ENCODE measurements around the gene ADPRH.
"Not testable (repeated sequence)": the region's sequence is repeated elsewhere in the genome, so short reads cannot be mapped to it uniquely, and the experiment has no call there.

Gene ADPRH

DNA sequence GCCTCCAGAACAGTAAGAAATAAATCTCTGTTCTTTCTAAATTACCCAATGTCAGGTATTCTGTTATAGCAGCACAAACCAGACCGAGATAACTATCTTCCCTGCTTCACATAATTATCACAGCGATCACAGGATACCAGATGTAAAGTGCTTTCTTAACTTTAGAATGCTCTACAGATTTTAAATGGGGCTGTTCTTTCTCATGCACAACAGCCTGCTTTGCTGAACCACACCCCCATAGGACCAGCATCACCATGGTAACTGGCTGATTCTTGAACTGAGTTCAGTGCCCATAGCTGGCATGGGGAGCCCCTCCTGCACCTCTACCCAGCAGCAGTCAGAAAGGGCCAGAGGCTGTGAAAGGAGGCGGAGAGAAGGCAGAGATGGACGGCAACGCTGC is 27.7 kb upstream of the ADPRH start:
- Histone ChIP-seq H3K27me3 (ENCODE audit: insufficient read depth, low read length) (peaks cover 3% of the 10 kb centered on the region), H3K36me3 (ENCODE audit: insufficient read depth, low read length) (no peaks in the 10 kb centered on the region), H3K9me3 (ENCODE audit: low read length) (no peaks in the 10 kb centered on the region), H3K4me3 (ENCODE audit: low read length) (no peak overlapping the region), H2AFZ (ENCODE audit: low read depth, low read length) (no peak overlapping the region), H3K4me1 (ENCODE audit: insufficient read depth, low read length) (no peaks in the 10 kb centered on the region)

DNA sequence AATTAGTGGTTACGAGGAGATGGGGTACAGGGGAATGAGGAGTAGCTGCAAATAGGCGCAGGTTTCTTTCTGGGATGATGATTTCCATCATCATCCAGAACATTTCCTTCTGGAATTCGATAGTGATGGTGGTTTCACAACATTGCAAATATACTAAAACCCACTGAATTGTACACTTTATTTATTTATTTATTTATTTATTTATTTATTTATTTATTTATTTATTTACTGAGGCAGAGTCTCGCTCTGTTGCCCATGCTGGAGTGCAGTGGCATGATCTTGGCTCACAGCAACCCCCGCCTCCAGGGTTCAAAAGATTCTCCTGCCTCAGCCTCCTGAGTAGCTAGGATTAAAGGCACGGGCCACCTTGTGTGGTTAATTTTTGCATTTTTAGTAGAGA is 26.4 kb upstream of the ADPRH start:
- H2AFZ ChIP-seq (ENCODE audit: low read depth, low read length); H3K36me3 ChIP-seq (ENCODE audit: insufficient read depth, low read length); H3K4me1 ChIP-seq (ENCODE audit: insufficient read depth, low read length); H3K9me3 ChIP-seq (ENCODE audit: low read length); H3K27me3 ChIP-seq (ENCODE audit: insufficient read depth, low read length); H3K4me3 ChIP-seq (ENCODE audit: low read length): not testable (repeated sequence)

DNA sequence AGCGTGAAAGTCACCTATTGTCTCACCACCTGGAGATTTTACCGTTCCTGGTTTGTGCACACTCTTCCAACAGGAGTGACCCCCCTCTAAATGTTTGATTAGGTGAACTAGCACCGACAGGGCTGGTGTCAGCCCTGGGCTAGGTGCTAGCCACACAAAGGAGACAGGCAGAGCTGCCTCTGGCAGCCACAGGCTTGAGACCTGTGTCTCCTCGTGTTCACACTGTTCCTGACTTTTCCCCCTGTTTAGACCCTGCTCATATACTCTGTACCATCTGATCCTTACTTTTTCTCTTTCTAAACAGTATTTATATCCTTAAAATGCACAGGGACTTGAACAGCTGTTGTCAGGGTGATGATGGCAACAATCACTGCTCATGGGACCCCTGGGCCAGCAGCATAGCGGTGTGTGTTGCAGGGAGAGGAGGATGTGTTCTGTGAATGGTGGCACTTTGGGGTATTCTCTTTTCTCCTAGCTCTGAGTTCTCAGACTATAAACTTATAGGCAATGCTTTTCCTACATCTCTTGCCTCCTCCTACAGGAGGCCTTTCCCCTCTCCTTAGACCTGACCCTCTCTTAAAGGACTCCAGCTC is 25.4 kb upstream of the ADPRH start:
- no peak overlapping the region for H3K4me3 ChIP-seq (ENCODE audit: low read length)
- no peaks in the 10 kb centered on the region for H3K36me3 ChIP-seq (ENCODE audit: insufficient read depth, low read length)
- peaks cover 3% of the 10 kb centered on the region for H3K27me3 ChIP-seq (ENCODE audit: insufficient read depth, low read length)
- H3K9me3 ChIP-seq (ENCODE audit: low read length): no peaks in the 10 kb centered on the region
- no peak overlapping the region for H2AFZ ChIP-seq (ENCODE audit: low read depth, low read length)
- H3K4me1 ChIP-seq (ENCODE audit: insufficient read depth, low read length): no peaks in the 10 kb centered on the region

DNA sequence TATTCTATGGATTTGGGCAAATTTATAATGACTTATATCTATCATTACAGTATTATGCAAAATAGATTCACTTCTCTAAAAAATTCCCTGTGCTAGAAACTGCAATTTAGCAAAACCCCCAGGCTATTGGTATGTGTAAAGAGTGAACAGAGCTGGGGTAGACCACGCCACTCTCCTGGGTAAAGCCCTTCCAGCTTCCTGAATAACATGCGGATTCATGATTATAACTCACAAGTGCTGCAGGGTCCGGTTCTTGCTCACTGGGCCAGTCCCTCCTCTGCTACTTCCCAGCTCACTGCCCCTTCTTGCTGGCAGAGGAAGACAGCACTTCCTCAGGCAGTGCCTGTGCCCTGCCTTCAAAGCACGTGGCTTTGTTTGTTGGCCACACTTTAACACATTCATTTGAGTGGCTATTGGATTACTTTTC is 24.0 kb upstream of the ADPRH start:
- H3K4me1 ChIP-seq (ENCODE audit: insufficient read depth, low read length): no peaks in the 10 kb centered on the region
- H3K4me3 ChIP-seq (ENCODE audit: low read length): no peak overlapping the region
- H2AFZ ChIP-seq (ENCODE audit: low read depth, low read length): no peak overlapping the region
- peaks cover 3% of the 10 kb centered on the region for H3K27me3 ChIP-seq (ENCODE audit: insufficient read depth, low read length)
- no peaks in the 10 kb centered on the region for H3K36me3 ChIP-seq (ENCODE audit: insufficient read depth, low read length)
- H3K9me3 ChIP-seq (ENCODE audit: low read length): no peaks in the 10 kb centered on the region

DNA sequence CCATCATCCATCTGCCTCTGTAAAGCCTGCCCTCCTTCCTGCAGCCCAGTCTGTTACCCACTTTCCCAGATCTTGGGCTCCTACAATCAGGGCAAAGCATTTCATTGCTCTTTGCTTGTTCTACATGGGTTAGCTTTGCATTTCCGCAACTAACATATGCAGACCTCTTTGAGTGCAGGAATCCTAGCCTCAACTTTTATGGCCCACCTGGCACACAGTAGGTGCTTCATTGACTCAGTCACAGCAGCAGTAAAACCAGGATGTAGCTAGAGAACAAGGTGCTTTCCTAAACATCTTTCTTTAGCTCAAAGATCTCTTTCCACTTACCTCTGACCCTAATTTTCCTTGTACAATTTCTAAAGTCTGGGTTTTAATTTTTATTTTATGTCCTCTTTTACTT is 23.4 kb upstream of the ADPRH start:
- Histone ChIP-seq H3K9me3 (ENCODE audit: low read length) (no peaks in the 10 kb centered on the region), H3K36me3 (ENCODE audit: insufficient read depth, low read length) (no peaks in the 10 kb centered on the region)

DNA sequence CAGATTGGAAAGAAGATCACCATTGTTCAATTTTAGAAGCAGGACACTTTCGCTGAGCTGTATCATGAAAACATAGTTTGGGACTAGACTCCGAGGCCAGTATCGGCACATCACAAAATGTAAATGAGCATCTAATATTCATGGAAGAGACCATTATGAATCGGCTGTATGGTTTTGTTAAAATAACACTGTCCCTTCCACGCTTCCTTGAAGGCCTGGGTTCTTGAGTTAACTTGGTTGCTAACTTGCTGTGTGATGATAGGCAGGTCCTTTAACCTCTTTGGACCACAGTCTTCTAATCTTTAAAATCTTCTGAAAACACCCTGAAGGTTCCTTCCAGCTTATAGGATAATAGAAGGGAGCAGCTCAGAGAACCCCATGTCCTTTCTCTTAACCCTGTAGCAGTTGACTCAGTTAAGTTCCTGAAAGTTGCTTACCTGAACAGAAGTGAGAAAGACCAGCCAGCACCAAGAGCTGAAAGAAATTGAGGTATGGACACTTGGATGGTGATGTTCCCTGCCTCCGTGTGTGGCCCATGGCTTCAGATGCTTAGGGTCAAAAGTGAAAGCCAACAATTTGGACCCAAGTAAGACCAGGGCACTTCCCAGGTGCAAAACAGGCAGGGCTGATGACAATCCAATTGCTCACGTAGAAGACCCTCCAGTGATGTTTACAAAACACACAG is 22.0 kb upstream of the ADPRH start:
- no peak overlapping the region for H3K4me3 ChIP-seq (ENCODE audit: low read length)
- H3K36me3 ChIP-seq (ENCODE audit: insufficient read depth, low read length): no peaks in the 10 kb centered on the region
- H2AFZ ChIP-seq (ENCODE audit: low read depth, low read length): no peak overlapping the region
- H3K27me3 ChIP-seq (ENCODE audit: insufficient read depth, low read length): peaks cover 3% of the 10 kb centered on the region
- no peaks in the 10 kb centered on the region for H3K9me3 ChIP-seq (ENCODE audit: low read length)
- no peaks in the 10 kb centered on the region for H3K4me1 ChIP-seq (ENCODE audit: insufficient read depth, low read length)

More for the DNA sequence above, 23.4 kb upstream of the ADPRH start:
- H3K4me3 ChIP-seq (ENCODE audit: low read length): no peak overlapping the region
- H3K27me3 ChIP-seq (ENCODE audit: insufficient read depth, low read length): peaks cover 3% of the 10 kb centered on the region
- no peaks in the 10 kb centered on the region for H3K4me1 ChIP-seq (ENCODE audit: insufficient read depth, low read length)
- no peak overlapping the region for H2AFZ ChIP-seq (ENCODE audit: low read depth, low read length)

DNA sequence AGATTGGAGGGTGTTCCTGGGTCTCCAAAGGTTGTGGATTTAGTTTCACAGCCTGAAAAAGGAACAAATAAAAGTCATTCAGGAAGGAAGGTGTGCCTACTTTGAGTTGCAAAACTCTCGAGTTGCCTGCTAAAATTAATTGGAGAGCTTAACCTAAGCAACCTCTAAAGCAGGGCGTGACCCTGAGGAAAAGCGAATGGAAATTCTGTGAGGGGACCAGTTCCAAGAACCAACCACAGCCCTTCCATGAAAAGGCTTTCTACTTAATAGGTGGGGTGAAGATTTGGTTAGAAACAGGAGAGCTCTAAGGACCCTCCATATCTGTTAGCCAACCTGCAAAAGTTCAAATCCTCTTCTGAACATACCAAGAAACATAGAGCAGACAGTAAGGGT is 21.4 kb upstream of the ADPRH start:
- H2AFZ ChIP-seq (ENCODE audit: low read depth, low read length): no peak overlapping the region
- H3K4me1 ChIP-seq (ENCODE audit: insufficient read depth, low read length): no peaks in the 10 kb centered on the region
- H3K36me3 ChIP-seq (ENCODE audit: insufficient read depth, low read length): no peaks in the 10 kb centered on the region
- no peak overlapping the region for H3K4me3 ChIP-seq (ENCODE audit: low read length)
- peaks cover 3% of the 10 kb centered on the region for H3K27me3 ChIP-seq (ENCODE audit: insufficient read depth, low read length)
- no peaks in the 10 kb centered on the region for H3K9me3 ChIP-seq (ENCODE audit: low read length)

DNA sequence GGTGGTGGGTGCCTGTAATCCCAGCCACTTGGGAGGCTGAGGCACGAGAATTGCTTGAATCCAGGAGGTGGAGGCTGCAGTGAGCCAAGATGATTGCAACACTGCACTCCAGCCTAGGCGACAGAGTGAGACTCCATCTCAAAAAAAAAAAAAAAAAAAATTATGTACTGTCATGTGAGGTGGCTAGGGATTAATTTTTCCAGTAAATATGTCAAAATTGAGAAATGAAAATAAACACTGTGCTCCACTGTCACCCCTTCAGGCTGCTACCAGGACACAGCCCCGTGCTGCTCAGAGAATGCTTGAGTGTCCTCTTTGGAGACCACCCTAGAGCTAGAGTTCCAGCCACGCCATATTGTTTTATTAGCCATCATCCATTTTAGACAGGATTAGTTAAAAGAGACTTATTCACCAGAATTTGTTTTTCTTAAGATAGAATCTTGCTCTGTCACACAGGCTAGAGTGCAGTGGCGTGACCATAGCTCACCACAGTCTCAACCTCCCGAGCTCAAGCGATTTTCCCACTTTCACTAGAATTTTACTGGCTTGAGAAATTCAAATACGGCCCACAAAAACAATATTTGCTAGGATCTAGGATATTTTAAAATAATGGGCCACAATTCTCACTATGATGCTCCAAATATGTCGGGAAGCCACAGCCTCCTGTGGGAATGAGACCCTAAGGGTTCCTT is 20.5 kb upstream of the ADPRH start:
- Histone ChIP-seq H3K36me3 (ENCODE audit: insufficient read depth, low read length) (no peaks in the 10 kb centered on the region), H3K4me1 (ENCODE audit: insufficient read depth, low read length) (no peaks in the 10 kb centered on the region), H3K4me3 (ENCODE audit: low read length) (no peak overlapping the region), H2AFZ (ENCODE audit: low read depth, low read length) (no peak overlapping the region), H3K27me3 (ENCODE audit: insufficient read depth, low read length) (peaks cover 3% of the 10 kb centered on the region), H3K9me3 (ENCODE audit: low read length) (no peaks in the 10 kb centered on the region)

DNA sequence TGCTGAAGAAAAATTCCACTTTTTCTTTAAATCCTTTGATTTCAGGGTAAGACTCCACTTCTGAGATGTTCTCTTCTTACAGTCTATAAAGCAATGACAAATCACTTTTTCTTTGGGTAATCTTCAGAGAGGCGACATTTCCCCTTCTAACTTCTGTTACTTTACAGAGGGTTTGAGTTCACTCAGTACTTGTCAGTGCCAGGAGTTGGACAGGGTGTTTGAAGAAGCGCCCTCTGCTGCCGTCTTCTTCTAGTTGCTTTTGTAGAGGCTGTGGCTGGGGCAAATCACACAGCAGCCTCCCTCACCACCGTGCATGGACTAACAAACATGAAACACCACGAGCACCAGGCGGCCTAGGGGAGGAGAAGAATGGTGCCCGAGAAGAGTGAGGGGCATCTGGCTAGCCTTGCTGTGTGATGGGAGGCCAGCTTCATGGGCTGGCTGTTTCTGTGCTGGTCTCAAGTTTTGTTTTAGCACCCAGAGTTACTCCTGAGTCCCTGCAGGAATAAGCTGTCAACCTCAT is 19.8 kb upstream of the ADPRH start, which contains the start of gene CD80:
Gene CD80, minus strand, starts transcription at position 174 of the 523 bp plus-strand sequence. CDS start 1,886 bp downstream, outside the sequence.
- no peaks in the 10 kb centered on the region for H3K9me3 ChIP-seq (ENCODE audit: low read length)

DNA sequence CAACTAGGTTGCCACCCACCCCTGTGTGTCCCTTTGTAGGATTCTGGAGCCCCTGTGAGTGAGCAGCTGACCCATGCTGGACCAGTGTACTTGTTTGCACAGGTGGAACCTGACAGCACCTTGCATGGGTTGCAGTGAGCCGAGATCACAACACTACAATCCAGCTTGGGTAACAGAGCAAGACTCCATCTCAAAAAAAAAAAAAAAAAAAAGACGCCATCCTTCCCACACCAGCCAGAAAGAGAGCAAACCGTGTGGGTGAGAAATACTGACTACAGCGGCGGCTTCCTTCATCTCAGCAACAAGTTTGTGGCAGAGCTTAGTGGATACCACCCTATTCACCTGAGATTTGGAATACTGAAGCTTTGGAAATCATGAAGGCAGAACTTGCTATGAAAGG is 19.1 kb upstream of the ADPRH start:
- no peaks in the 10 kb centered on the region for H3K36me3 ChIP-seq (ENCODE audit: insufficient read depth, low read length)
- H3K4me1 ChIP-seq (ENCODE audit: insufficient read depth, low read length): no peaks in the 10 kb centered on the region
- H3K27me3 ChIP-seq (ENCODE audit: insufficient read depth, low read length): peaks cover 3% of the 10 kb centered on the region
- H2AFZ ChIP-seq (ENCODE audit: low read depth, low read length): no peak overlapping the region
- no peak overlapping the region for H3K4me3 ChIP-seq (ENCODE audit: low read length)
- no peaks in the 10 kb centered on the region for H3K9me3 ChIP-seq (ENCODE audit: low read length)

More for the DNA sequence above, 19.8 kb upstream of the ADPRH start, which contains the start of gene CD80:
- Histone ChIP-seq H3K36me3 (ENCODE audit: insufficient read depth, low read length) (no peaks in the 10 kb centered on the region), H3K4me1 (ENCODE audit: insufficient read depth, low read length) (no peaks in the 10 kb centered on the region), H3K4me3 (ENCODE audit: low read length) (no peak within 1 kb of the TSS), H3K27me3 (ENCODE audit: insufficient read depth, low read length) (peaks cover 3% of the 10 kb centered on the region), H2AFZ (ENCODE audit: low read depth, low read length) (no peak within 1 kb of the TSS)

DNA sequence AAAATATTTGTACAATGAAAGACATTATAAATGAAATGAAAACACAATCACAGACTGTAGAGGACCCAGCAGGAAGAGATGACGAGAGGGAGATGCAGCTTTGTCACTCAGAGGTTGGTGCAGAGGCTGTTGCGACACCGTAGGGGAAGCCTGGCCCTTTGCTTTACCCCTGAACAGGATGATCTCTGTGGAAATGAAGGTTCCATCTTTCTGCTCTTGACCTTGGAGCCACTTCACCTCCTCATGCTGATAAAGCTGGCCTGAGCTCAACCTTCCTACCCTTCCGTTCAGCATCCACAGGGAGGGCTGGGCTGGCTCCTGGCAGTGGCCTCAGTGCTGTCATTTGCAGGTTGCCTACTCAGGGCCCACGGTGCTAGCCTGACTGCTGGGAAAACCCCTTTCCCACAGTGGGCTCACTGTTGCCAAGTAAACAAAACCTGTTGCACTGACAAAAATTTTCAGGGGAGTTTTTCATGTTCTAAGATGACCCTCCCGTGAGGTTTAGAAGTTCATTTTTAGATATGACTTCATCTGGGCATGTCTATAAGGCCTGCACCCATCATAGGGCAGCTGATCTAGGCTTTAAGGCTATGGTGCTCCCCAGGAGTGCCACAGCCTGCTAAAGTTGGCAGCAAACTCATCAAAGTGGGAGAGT is 16.9 kb upstream of the ADPRH start:
- Histone ChIP-seq H3K4me1 (ENCODE audit: insufficient read depth, low read length) (no peaks in the 10 kb centered on the region), H2AFZ (ENCODE audit: low read depth, low read length) (no peak overlapping the region), H3K9me3 (ENCODE audit: low read length) (no peaks in the 10 kb centered on the region), H3K4me3 (ENCODE audit: low read length) (no peak overlapping the region), H3K27me3 (ENCODE audit: insufficient read depth, low read length) (no peaks in the 10 kb centered on the region), H3K36me3 (ENCODE audit: insufficient read depth, low read length) (no peaks in the 10 kb centered on the region)

DNA sequence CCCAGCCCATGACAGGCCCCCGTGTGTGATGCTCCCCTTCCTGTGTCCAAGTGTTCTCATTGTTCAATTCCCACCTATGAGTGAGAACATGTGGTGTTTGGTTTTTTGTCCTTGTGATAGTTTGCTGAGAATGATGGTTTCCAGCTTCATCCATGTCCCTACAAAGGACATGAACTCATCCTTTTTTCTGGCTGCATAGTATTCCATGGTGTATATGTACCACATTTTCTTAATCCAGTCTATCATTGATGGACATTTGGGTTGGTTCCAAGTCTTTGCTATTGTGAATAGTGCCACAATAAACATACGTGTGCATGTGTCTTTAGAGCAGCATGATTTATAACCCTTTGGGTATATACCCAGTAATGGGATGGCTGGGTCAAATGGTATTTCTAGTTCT is 16.0 kb upstream of the ADPRH start:
- not testable (repeated sequence) for H3K9me3 ChIP-seq (ENCODE audit: low read length); H3K27me3 ChIP-seq (ENCODE audit: insufficient read depth, low read length); H2AFZ ChIP-seq (ENCODE audit: low read depth, low read length); H3K4me1 ChIP-seq (ENCODE audit: insufficient read depth, low read length); H3K36me3 ChIP-seq (ENCODE audit: insufficient read depth, low read length); H3K4me3 ChIP-seq (ENCODE audit: low read length)

DNA sequence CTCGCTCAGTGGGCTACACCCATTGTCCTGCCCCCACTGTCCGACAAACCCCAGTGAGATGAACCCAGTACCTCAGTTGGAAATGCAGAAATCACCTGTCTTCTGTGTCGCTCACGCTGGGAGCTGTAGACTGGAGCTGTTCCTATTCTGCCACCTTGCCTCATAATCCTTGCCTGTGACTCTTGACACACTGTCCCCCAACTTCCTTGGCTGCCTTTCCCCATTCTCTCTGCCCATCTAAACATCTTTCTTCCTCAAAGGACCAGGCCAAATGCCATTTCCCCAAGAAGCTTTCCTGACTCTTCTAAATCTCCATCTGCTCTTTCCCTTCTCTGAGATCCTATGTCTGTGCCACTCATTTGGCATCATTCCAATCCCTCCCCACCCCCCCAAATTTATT is 10.1 kb upstream of the ADPRH start:
- Histone ChIP-seq H3K9me3 (ENCODE audit: low read length) (no peaks in the 10 kb centered on the region), H3K27me3 (ENCODE audit: insufficient read depth, low read length) (peaks cover 2% of the 10 kb centered on the region), H3K4me1 (ENCODE audit: insufficient read depth, low read length) (no peaks in the 10 kb centered on the region), H2AFZ (ENCODE audit: low read depth, low read length) (no peak overlapping the region), H3K36me3 (ENCODE audit: insufficient read depth, low read length) (no peaks in the 10 kb centered on the region), H3K4me3 (ENCODE audit: low read length) (no peak overlapping the region)
